ENCODE measurements around the gene AP4S1.
"Not testable (repeated sequence)": the region's sequence is repeated elsewhere in the genome, so short reads cannot be mapped to it uniquely, and the experiment has no call there.

The AP4S1 gene, protein sequence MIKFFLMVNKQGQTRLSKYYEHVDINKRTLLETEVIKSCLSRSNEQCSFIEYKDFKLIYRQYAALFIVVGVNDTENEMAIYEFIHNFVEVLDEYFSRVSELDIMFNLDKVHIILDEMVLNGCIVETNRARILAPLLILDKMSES

DNA sequence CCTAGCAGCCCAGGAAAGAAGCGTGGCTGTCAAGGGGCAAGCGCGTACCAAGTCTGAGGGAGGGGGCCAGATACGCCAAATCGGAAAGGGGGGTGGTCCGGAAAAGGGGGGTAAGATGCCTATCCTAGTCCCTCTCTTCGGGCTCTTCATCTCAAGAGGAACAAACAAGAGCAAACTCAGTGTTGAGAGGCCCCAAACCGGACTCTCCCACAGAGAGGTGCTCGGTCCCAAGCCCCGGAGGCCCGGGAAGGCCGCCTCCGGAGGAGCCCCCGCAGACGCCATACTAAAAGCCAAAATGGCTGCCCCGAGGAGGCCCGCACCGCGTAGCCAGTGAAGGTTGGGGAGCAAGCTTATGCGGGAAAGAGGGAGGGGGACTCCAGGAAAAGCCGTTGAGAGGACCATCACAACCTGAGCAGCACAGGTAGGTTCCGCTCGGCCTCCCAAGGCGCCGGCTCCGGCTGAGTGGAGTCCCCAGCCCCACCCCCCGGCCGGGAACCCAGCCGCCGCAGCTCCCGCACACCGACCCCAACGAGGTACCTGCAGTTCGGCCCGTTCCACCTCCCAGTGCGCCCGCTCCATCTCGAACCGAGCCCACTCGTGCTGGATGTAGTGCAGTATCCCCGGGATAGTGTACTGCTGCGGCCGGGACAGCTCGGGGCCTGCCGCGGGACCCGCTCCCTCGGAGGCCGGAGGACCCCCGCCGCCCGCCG is at the start of gene AP4S1:
Gene AP4S1 (plus strand): TSS at position 283 of the 710 bp plus-strand sequence. CDS start 40,548 bp downstream, outside the sequence.
- DNase-seq: peak in 1 of 2 donors; percentile 37

DNA sequence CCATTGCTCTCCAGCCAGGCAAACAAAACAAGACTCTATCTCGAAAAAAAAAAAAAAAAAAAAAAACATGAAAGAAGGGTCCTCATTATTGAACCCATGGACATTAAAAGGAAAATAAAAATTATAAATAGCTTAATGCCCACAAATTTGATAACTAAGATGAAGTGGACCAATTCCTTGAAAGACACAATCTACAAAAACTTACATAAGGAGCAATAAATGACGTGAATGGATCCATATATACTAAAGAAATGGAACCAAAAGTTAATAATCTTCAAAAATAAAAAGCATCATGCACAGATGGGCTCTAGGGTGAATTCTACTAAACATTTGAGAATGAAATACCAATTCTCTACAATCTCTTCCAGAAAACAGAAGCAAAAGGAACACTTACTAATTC is 47.7 kb upstream of the AP4S1 start:
- DNase-seq: no peak

DNA sequence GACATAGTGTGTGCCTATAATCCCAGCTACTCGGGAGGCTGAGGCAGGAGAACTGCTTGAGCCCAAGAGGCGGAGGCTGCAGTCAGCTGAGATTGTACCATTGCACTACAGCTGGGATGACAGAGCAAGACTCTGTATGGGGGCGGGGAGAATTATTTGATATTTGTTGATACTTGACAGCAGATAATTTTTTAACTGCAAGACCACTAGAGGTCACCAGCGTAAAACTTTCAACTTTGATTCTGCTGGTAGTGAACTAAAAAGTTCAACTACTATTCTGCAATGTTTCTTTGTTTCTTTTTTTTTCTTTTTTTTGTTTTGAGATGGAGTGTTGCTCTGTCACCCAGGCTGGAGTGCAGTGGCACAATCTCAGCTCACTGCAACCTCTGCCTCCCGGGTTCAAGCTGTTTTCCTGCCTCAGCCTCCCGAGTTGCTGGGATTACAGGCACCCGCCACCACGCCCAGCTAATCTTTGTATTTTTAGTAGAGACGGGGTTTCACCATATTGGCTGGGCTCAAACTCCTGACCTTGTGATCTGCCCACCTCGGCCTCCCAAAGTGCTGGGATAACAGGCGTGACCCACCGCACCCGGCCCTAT is 45.2 kb upstream of the AP4S1 start:
- peak; percentile 73 to 86 for DNase-seq

DNA sequence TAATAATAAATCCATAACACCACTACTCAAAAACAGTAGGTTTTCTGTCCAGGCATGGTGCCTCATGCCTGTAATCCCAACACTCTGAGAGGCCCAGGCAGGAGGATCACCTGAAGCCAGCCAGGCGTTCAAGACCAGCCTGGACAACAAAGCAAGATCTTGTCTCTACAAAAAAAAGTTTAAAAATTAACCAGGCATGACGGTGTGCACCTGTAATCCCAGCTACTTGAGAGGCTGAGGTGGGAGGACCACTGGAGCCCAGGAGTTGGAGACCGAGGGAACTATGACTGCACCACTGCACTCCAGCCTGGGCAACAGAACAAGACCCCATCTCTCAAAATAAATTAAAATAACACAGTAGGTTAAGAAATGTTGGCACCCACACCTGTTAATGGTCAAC is 44.5 kb upstream of the AP4S1 start:
- DNase-seq: no peak

DNA sequence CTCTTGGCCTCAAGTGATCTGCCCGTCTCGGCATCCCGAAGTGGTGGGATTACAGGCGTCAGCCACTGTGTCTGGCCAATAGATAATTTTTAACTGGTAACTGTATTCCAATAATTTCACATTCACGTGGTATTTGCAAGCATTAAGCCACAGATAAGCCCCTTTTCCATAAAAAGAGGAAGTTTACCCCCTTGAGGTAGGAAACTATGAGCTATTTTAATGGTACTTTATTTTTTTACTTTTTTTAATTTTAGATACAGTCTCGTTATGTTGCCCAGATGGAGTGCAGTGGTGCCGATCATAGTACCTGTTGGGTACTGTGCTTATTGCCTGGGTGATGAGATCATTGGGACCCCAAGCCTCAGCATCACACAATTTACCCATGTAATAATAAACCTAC is 42.9 kb upstream of the AP4S1 start:
- no peak for DNase-seq

DNA sequence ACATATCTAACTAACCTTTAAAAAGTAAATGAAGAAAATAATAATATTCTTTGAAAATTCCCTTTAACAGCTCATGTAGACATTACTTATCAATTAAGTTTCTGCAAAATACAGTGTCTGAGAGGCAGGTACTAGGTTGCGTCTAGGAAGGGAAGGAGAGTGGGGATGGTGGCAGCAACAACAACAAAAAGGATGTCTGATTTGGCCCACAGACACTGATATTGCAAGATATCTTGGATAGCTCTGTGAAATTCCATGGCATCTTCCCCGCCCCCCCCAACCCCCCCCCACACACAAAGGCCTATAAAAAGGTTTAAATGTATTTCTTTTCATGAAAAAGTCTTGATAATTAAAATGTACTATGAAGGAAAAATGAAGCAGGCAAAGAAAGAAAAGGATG is 41.6 kb upstream of the AP4S1 start:
- DNase-seq: no peak

DNA sequence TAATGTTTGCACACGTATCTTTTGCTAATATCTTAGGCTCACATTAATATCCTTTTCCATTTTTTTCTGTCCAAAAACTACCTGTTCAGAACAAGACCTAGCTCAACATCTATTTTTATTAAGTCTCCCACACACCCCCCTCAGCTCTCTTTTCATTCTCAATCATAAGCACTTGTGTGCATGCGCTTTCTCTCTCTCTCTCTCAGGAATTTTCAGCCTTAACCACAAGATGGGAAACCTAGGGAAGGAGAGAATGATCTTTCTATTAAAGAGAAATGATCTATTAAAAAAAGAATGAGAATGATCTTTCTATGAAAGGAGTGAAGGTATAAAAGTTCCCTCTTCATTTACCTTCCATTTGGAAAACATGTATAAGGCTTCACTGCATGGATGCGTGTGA is 39.7 kb upstream of the AP4S1 start:
- no peak for DNase-seq

DNA sequence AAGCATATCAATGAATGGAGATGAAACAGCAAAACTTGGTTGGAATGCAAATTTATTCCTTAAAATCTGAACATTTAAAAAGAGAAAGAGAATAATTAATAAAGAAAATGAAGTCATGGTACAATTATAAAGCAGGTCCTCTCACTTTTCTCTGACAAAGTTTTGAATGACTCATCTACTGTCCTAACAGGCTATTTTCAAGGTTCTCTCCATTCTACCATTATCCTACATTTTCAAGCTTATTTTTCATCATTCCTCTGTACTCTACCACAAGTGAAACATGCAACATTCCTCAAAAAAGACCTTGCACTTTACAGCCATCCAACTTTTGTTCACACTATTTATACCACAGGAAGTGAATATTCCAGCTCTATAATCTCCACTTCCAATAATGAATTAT is 36.9 kb upstream of the AP4S1 start:
- DNase-seq: no peak

DNA sequence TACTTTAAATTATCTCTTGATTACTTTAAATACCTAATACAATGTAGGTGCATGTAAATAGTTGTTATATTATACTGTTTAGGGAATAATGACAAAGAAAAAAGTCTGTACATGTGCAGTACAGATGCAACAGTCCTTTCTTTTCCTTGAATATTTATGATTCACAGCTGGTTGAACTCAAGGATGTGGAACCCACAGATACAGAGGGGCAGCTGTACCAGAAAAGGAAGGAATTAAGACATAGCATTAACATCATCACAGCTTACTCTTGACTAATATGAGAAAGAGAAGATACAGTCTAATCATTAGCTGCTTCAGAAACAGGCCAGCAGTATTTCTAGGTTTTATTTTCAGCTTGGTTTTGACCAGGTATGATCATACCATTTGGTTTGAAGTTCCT is 34.7 kb upstream of the AP4S1 start:
- DNase-seq: peak; percentile 23 to 35

DNA sequence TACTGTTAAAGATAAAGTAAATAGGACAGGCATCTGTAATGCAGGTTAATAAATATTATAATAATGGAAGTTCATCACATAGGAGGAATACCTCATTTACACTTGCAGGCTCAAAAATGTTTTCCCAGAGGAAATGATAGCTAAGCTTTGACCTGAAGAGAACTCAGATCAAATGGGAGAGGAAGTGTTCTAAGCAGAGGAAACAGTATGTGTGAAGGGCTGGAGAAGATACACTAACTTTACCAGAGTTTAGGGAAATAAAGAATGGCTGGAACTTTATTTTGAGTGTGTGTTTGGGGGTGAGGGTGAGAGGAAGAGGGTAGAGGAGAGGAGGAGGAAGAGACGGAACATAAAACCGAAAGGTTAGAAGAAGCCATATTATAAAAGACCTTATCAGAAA is 34.0 kb upstream of the AP4S1 start:
- DNase-seq: peak; percentile 14 to 17

DNA sequence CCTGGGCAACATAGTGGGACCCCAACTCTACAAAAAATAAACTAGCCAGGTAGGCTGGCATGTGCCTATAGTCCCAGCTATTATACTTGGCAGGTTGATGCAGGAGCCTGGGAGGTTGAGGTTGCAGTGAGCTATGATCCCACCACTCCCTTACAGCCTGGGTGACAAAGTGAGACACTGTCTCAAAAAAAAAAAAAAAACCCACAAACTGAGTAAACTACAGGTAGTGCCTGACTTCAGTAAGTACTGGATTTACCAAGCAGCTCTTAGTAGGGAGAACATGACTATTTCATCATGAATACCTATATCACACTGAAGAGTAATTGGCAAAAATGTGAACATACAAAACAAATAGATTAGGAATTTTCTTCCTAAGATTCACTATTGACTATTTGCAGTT is 32.4 kb upstream of the AP4S1 start:
- no peak for DNase-seq

DNA sequence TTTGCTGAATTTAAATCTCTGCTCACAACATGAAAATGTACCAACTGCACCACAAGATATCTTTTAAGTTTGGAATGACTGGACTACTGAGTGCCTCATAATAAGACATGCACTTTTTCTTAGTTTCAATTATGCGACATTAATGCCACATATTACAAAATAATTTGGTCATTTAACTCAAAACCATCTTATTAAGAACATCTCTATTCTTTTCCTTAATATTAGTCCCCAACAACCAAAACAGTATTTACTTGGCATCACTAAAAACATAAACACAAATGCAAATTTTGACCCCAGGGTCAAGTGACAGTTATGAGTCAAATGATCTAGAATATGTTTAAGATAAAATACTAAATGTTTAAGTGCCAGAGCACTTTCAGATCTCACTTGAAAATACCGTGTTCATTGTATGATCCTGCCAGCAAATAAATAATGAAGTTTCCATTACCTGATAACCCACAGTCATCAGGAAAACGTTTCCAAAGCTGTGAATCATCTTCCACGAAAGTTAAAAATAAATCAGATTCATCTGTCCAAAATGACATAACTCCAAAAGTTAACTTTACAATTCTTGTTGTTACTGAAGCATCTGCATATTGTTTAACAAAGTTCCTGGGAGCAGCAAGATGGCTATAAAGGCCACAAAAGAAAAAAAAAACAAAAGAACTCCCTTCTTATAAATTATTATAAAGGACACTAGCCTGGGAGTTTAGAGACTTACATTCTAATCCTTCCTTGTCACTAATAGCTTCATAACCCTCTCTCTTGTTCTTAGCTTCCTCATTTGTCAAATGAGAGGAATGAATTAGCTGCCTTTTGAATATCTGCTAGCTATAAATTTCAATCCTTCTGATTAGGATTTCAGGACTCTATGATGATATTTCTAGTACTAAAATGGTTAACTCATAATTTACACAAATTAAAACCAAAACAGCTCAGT is 30.5 kb upstream of the AP4S1 start:
- peak; percentile 41 to 46 for DNase-seq

DNA sequence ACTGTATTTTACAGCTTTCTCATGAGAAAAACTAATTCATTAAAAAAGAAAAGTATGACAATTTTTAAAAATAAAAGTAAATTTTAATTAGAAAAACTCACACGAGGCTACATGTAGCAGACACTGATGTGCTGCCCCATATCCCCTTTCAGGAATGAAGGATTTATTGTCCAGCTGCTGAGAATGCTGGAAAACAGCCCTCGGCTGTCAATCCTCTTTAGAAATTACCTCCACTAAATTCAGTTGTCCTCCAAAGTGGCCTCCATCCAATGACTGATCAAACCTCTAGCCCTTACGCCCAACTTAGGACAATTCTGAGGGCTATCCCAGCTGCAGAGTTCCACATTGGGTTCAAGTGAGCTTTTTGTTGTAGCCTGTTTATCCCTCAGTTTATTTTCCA is 29.8 kb upstream of the AP4S1 start:
- DNase-seq: no peak

DNA sequence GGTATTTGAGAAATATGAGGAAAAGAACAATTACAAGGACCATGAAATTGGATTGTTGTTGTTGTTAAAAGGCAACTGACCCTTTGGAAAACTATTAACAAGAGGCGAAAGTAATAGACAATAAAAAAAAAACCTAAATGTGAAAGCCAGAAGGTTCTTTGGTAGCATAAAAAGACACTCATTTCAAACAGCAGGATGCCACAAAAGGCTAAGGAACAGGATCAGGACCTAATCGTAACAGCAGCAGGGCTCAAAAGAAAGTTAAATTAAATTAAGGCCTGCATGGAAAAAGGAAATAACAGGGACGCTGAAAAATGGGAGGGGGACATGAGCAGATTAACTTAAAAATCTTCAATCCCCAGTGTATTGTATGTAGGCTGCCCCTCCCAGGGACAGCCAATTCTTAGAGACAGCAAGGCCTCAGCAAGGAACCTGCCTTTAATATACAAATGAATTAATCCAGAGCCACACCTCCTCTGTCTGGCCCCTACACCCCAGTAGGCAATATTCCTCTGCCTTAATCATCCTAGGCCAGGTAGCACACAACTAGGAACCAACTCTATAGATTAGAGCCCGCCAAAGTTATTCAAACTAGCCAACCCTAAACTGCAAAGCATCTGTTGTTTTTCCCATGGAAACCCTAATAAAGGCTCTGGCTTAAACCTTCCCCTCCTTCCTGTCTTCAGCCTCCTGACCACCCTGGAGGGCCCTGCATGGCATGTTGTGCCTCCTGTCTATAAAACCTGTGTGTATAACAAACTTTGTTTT is 28.4 kb upstream of the AP4S1 start:
- no peak for DNase-seq

DNA sequence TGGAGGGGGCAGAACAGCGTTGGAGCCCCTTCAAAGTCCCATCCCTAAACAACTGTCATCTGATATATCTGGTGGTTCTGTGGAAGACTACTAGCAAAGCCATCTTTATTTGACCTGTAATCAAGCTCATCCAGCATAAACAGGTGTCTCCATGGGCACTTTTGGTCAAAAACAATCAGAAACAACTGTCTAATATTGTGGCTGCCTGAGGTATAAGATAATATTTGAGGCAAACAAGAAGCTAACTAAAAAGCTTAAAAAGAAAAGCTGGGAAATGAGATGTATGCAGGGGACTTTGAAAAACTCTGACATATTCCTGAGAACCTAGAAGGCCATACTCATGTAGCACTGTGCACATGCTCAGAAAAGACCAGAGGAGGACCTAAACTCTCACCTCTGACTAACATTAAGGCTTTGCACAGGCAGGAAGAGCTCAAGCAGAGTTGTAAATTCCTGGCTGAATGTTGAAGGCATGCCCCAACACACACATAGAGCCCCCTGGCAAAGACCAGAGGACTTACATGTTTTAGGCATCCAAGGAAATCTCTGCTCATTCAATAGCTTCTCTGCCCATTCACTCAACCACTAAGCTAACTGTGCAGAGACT is 27.2 kb upstream of the AP4S1 start:
- no peak for DNase-seq

DNA sequence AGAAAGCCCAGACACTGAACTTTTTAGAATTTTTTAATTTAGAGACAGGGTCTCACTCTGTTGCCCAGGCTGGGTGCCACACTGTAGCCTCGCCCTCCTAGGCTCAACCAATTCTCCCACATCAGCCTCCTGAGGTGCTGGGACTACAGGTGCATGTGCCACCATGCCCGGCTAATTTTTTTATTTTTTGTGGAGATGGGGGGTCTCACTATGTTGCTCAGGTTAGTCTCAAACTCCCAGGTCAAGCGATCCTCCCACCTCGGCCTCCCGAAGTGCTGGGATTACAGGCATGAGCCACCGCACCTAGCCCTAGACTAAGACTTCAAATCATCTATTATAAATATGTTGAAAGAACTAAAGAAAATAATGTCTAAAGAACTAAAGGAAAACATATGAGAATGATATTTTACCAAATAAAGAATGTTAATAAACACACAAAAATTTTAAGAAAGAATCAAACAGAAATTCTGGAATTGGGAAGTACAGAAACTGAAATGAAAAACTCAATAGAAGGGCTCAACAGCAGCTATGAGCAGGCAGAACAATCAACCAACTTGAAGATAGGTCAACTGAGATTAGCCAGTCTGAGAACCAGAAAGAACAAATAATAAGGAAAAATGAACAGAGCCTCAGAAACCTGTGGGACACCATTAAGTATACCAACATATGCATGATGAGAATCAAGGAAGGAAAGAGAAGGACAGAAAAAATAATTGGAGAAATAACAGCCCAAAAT is 26.2 kb upstream of the AP4S1 start:
- no peak for DNase-seq

DNA sequence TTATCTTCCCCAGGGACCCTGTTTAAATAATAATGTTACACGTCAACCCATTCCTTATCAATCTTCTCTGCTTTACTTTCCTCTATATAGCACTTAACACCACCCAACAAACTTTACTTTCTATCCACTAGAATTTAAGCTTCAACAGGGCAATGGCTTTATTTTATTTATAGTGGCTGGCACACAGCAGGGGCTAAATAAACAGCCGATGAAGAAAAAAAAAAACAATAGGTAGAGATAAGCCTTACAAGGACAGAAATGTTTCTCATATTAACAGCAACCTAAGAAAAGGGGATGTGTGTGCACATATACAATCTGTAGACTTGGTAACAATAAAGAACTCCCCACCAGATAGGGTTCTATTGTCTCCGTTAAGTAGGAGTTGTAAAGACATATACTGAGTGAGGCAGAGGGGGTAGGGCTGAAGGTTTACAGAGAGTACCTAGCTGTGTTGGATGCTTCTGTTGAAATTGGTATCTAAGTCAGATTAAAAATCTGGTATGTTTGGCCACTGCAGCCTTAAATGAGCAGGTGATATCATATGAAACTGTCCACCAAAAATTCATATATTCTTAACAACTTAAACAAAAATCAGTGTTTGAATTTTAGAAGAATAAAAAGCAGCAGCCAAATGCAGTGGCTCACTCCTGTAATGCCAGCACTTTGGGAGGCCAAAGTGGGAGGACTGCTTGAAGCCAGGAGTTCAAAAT is 24.7 kb upstream of the AP4S1 start:
- no peak for DNase-seq

DNA sequence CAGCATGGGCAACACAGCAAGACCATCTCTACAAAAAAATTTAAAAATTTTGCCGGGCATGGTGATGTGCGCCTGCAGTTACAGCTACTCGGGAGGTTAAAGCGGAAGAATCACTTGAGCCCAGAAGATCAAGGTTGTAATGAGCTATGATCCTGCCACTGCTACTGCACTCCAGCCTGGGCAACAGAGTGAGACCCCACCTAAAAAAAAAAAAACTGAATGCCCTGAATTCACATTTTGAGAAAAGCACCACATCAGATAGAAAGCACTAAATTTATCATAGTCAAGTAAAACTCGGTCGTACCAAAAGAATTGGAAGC is 24.1 kb upstream of the AP4S1 start:
- no peak for DNase-seq

DNA sequence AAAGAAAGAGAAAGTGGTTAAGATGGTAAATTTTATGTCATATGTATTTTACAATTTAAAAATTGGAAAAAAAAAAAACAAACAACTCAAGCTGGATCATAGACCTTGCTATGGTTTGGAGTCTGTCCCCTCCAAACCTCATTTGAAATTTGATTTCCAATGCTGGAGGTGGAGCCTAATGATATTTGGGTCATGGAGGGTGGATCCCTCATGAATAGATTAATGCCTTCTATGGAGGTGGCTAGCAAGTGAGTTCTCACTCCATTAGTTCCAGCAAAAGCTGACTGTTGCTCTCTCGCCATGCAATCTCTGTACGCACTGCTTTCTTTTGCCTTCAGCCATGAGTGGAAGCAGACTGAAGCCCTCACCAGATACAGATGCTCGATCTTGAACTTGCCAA is 22.2 kb upstream of the AP4S1 start:
- no peak for DNase-seq

DNA sequence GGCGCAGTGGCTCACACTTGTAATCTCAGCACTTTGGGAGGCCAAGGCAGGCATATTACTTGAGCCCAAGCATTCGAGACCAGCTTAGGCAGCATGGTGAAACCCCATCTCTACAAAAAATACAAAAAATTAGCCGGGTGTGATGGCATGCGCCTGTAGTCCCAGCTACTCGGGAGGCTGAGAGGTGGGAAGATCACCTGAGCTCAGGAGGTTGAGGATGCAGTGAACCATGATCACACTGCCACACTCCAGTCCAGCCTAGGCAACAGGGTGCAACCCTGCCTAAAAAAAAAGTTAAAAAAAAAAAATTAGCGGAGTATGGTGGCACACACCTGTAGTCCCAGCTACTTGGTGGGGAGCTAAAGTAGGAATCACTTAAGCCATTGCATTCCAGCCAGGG is 21.4 kb upstream of the AP4S1 start:
- DNase-seq: not testable (repeated sequence)

DNA sequence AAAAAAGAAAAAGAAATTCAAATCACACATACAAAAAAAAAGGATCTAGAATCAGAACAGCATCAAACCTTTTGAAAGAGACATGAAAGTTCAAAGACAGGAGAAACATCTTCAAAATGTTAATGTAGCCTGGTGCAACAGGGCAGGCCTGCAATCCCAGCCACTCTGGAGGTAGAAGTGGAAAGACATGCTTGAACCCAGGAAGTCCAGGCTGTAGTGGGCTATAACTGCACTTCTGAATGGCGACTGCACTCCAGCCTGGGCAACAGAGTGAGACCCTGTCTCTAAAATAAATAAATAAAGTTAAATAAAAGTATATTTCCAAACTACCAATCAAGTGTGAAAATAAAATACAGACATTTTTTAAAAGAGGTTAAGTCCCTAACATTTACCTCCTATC is 18.7 kb upstream of the AP4S1 start:
- no peak for DNase-seq
